RWPE1 (cell line): ENCODE measurements around the gene WDR36.

Experiments
- CTCF ChIA-PET: fragments of 350-600 bp; sonication (Branson Sonifier 250); formaldehyde crosslinking; extraction: SDS; loops from one replicate; lab custom pipeline; 2021; lab: Yijun Ruan, JAX
- POLR2A ChIA-PET: fragments of 400-600 bp; formaldehyde crosslinking; extraction: SDS; loops from one replicate; lab custom pipeline; 2020; ENCODE audit warnings: antibody characterized with exemption; ENCODE audit not compliant: low non-redundant PET; lab: Yijun Ruan, JAX
- DNase-seq: peaks from one replicate; pipeline ENCODE4 v3.0.0; 2012; ENCODE audit warnings: low spot score
- H3K27ac ChIP-seq: fragments of 450-650 bp; 2 replicates; pipeline ENCODE4 v1.5.1; 2017
- TF ChIP-seq, protein P1 (sequence below): fragments of 450-650 bp; conservative IDR thresholded peaks from 2 replicates; pipeline ENCODE4 v1.5.1; 2017; ENCODE audit warnings: low read depth, mild to moderate bottlenecking

Gene WDR36

DNA sequence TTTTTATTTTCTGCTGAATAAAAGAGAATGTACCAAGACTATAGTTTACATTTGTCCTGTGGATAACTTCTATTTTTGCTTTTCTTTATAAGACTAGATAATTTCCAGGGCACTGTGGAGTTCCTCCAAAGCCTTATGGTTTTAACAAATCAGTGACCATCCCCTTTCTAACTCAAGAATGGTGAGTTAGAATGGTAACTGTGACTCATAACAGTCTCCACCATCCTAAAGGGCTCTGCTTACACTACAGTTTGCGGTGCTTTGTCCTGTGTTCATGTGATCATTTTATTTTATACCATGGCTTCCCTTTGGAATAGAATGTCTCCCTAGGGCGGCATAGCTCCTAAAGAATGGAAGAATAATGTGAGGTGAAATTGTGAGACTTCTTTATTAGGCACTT lies 30.2 kb downstream of the WDR36 start:
- TF ChIP-seq, protein P1, sequence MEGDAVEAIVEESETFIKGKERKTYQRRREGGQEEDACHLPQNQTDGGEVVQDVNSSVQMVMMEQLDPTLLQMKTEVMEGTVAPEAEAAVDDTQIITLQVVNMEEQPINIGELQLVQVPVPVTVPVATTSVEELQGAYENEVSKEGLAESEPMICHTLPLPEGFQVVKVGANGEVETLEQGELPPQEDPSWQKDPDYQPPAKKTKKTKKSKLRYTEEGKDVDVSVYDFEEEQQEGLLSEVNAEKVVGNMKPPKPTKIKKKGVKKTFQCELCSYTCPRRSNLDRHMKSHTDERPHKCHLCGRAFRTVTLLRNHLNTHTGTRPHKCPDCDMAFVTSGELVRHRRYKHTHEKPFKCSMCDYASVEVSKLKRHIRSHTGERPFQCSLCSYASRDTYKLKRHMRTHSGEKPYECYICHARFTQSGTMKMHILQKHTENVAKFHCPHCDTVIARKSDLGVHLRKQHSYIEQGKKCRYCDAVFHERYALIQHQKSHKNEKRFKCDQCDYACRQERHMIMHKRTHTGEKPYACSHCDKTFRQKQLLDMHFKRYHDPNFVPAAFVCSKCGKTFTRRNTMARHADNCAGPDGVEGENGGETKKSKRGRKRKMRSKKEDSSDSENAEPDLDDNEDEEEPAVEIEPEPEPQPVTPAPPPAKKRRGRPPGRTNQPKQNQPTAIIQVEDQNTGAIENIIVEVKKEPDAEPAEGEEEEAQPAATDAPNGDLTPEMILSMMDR = no peak
- no peak for DNase-seq
- no peak overlapping the region for H3K27ac ChIP-seq
- CTCF ChIA-PET = interaction anchor here (0.7 kb wide), 1 partner anchor 204 kb away, joined by 3 read pairs; no protein-coding TSS in a partner anchor
- POLR2A ChIA-PET = no interaction called here

DNA sequence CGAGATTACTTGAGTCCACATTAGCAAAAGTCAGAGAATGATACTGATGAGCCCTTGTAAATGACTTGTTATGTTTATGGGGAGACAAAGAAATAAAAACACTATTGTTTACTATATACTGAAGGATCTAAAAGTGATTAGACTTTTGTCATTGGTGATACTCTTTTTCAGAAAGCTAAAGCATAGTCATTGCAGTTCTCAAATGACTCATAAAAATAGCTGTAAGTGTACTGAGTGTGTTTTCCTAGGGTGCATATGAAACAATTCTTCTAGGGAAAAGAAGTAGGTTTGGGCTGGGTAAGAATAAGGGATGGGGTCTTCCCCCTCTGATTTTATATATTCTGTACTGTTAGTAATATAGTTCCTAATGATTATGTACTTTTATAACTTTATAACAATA lies 32.6 kb downstream of the WDR36 start:
- H3K27ac ChIP-seq = no peak overlapping the region
- DNase-seq = no peak
- TF ChIP-seq, protein P1 = no peak
- ChIA-PET CTCF (interaction anchor here (0.6 to 2.5 kb wide), 2 partner anchors 10 to 1111 kb away, joined by 3 to 12 read pairs; no protein-coding TSS in a partner anchor), POLR2A (no interaction called here)

DNA sequence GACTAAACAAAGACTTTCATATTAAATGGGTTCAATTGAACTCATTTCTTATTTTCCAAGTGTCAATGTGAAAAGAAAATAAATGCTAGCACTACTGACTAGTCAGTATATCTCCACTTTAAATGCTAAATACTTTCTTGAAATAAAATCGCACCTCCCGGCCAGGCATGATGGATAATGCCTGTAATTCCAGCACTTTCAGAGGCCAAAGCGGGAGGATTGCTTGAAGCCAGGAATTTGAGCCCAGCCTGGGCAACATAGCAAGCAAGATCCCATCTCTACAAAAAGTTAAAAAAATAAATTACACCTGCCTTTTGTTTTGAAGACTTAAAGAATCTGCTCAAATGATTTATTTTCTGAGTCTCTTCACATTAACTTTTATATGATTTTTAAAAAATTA lies 34.7 kb downstream of the WDR36 start:
- ChIA-PET CTCF (no interaction called here), POLR2A (no interaction called here)
- H3K27ac ChIP-seq = no peak overlapping the region
- TF ChIP-seq, protein P1 = no peak
- DNase-seq = no peak

DNA sequence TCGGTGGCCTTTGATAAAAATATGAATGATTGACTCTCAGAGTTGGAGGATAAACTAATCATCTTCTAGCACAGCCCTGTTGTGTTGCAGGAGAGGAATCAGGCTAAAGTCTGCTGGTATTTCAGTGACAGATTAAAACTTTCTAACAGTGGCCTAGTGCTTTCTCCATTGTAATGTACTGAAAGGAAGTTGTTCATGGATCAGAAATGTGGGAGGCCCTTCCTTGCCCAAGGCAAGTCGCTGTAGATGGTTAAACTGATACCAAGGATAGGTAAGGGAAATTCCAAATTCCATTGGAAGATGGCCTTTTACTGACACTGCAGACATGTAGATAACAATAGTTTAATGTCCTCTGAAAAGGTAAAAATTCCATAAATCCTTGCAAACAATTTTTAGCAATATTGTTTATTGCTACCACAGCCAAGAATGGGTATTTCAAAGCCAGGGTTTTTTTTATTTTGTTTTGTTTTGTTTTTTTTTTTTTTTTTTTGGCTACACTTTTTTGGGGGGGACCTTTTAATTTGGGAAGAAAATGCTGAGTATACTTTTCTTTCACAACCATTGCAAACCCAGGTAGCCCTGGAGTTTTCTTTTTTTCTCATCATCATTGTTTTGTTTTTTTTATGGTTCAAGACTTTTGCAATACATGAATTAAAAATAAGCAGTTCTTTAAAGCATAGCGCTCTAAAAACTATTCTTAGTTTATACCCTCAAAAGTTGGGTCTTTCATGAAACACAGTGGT lies 35.5 kb downstream of the WDR36 start:
- TF ChIP-seq, protein P1 = no peak
- ChIA-PET CTCF (interaction anchor here (0.6 kb wide), 1 partner anchor 31 kb away, joined by 6 read pairs; no protein-coding TSS in a partner anchor), POLR2A (no interaction called here)
- peak; percentile 49 for DNase-seq
- H3K27ac ChIP-seq = no peak overlapping the region

DNA sequence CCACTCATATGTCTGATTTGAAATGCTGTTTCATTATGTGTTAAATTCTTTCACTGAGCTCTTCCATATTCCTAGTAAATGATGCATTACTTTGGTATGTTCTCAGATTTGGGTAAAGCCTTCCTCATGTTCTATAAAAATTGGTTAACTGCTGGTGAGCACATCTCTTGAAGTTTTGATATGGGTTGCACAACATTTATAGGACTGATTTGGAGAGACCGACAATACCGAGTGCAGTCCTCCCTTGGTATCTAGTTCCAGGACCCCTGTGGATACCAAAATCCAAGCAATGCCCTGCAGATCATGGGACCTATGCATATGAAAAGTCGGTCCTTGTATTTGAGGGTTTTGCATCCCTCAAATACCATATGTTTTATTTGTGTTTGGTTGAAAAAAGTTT lies 37.8 kb downstream of the WDR36 start:
- TF ChIP-seq, protein P1 = no peak
- H3K27ac ChIP-seq = no peak overlapping the region
- peak; percentile 14 for DNase-seq
- ChIA-PET CTCF (interaction anchor here (0.7 kb wide), 1 partner anchor 12 kb away, joined by 3 read pairs; no protein-coding TSS in a partner anchor), POLR2A (no interaction called here)

DNA sequence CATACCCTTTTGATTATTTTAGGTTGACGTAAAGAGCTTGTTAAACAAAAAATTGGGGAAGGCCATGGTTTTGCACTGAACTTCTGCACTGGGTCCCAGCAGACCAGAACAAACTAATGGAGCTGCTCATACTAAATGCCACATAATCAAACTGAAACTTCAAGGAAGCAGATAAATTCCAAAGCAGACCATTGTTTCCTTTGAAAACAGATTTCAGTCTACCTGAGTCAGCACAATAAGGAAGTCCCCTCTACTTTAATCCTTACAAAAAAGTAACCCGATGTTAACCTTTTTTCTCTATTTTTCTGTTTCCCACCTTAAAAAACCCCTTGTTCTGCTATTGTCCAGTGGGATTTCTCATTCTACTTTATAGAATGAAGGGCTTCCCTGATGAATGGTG lies 39.2 kb downstream of the WDR36 start:
- no peak for DNase-seq
- TF ChIP-seq, protein P1 = no peak
- CTCF ChIA-PET = no interaction called here
- no peak overlapping the region for H3K27ac ChIP-seq
- POLR2A ChIA-PET = no interaction called here
